Panc1 (cell line): Measurements from ENCODE around the gene TRIM62. TPM values are rescaled to one million over a fixed set of nuclear protein-coding genes. Genes with fewer than 3 reads are reported as not detected.

Source experiments
- ATAC-seq: fragments of 200-7000 bp; cut with Tn5 transposase; 2 replicates; pipeline ENCODE4 v1.9.1; 2020; ENCODE audit warnings: mild to moderate bottlenecking, moderate library complexity
- BruUV-seq: library from RNA; stranded (reverse); fragments of 400-500 nt; replicated peaks from 2 replicates; lab custom pipeline; 2021; lab: Mats Ljungman, UMichigan
- CTCF ChIA-PET: fragments of 300-600 bp; sonication (Branson Sonifier 250); formaldehyde crosslinking; loops from one replicate; lab custom pipeline; 2022; ENCODE audit warnings: antibody characterized with exemption; lab: Charles Lee
- POLR2A ChIA-PET: fragments of 300-600 bp; sonication (Branson Sonifier 250); formaldehyde crosslinking; loops from one replicate; lab custom pipeline; 2022; ENCODE audit warnings: antibody characterized with exemption; lab: Charles Lee
- DNase-seq: peaks from one replicate; pipeline ENCODE4 v3.0.0-alpha.2; 2010; ENCODE audit warnings: low read depth, low spot score
- H3K27ac ChIP-seq: 2 replicates; pipeline ENCODE4 v1.5.1; 2011; ENCODE audit warnings: mild to moderate bottlenecking, low read length, inconsistent platforms
- H3K27me3 ChIP-seq: fragments of 200-500 bp; sonication (Bioruptor generic); 2 replicates; pipeline ENCODE4 v1.6.0; 2014; ENCODE audit warnings: low read length, inconsistent platforms; ENCODE audit not compliant: control insufficient read depth, insufficient read depth
- H3K36me3 ChIP-seq: fragments of 200-500 bp; sonication (Bioruptor generic); 2 replicates; pipeline ENCODE4 v1.5.1; 2014; ENCODE audit warnings: inconsistent platforms, mild to moderate bottlenecking, low read length, moderate library complexity; ENCODE audit not compliant: control insufficient read depth, insufficient read depth
- H3K4me1 ChIP-seq: 2 replicates; pipeline ENCODE4 v1.5.1; 2011; ENCODE audit warnings: inconsistent platforms, mild to moderate bottlenecking, low read length, moderate library complexity; ENCODE audit not compliant: control insufficient read depth, insufficient read depth
- H3K4me3 ChIP-seq, 2 experiments: 2 replicates each; pipeline ENCODE4 v1.5.1; 2011 to 2012; ENCODE audit warnings: low read depth in 2 of 2, low read length in 2 of 2, mild to moderate bottlenecking in 2 of 2, inconsistent platforms in 1 of 2, moderate library complexity in 1 of 2
- H3K9me3 ChIP-seq: fragments of 200-500 bp; sonication (Bioruptor generic); 2 replicates; pipeline ENCODE4 v1.5.1; 2014; ENCODE audit warnings: low read depth, mild to moderate bottlenecking, inconsistent platforms, low read length, moderate library complexity; ENCODE audit not compliant: control insufficient read depth, insufficient read depth
- CTCF ChIP-seq: fragments of 450-650 bp; IDR thresholded peaks from 2 replicates; pipeline ENCODE4 v1.5.1; 2017; ENCODE audit warnings: mild to moderate bottlenecking
- POLR2AphosphoS5 ChIP-seq: IDR thresholded peaks from 2 replicates; pipeline ENCODE4 v1.6.1; 2012; ENCODE audit warnings: mild to moderate bottlenecking, low read depth, low read length, moderate library complexity
- REST ChIP-seq, 2 experiments: IDR thresholded peaks; 2 replicates each; pipeline ENCODE4 v1.6.1; 2011 to 2012; ENCODE audit warnings: low read depth in 2 of 2, control low read depth in 1 of 2, low read length in 1 of 2, mild to moderate bottlenecking in 1 of 2, moderate library complexity in 1 of 2; ENCODE audit not compliant: insufficient read depth in 1 of 2
- SIN3A ChIP-seq: IDR thresholded peaks from 2 replicates; pipeline ENCODE4 v1.6.1; 2012; ENCODE audit warnings: low read depth, mild to moderate bottlenecking, low read length, moderate library complexity, borderline replicate concordance; ENCODE audit not compliant: insufficient read depth
- TCF7L2 ChIP-seq: IDR thresholded peaks from 2 replicates; pipeline ENCODE4 v1.6.1; 2011; ENCODE audit warnings: mild to moderate bottlenecking, low read depth, low read length, inconsistent platforms
- in situ Hi-C: cut with HindIII; loops from 2 replicates; pipeline ENCODE4 v1.10.0; 2016; ENCODE audit warnings: low sequenced_read_pairs, low pct_unique_long_range_greater_than_20kb
- intact Hi-C: fragments of 100-400 bp; cut with micrococcal nuclease; formaldehyde crosslinking; loops from one replicate; pipeline ENCODE4 v1.10.0; 2022; ENCODE audit not compliant: unreplicated experiment
- total RNA-seq: library from RNA; stranded (reverse); gene quantifications from one replicate; pipeline ENCODE4 v1.2.1, GENCODE V29; 2021; ENCODE audit not compliant: unreplicated experiment

The TRIM62 gene
- total RNA-seq, 1 experiment from 2014 or later: 7.4 TPM

GRCh38 chr1:33141781-33142180 lies 40.1 kb downstream of the TRIM62 start:
- CTCF ChIA-PET: no interaction called here
- no peak for TF ChIP-seq SIN3A
- no peak for TF ChIP-seq REST (IDR thresholded peaks at IDR 0.05; ENCODE audit: insufficient read depth in 1 of 2, low read depth in 2 of 2, low read length in 1 of 2)
- TF ChIP-seq CTCF: no peak
- no peak for TF ChIP-seq TCF7L2
- TF ChIP-seq POLR2AphosphoS5: no peak
- Histone ChIP-seq H3K4me1 (no peaks in the 10 kb centered on the region), H3K36me3 (no peaks in the 10 kb centered on the region), H3K27me3 (no peaks in the 10 kb centered on the region), H3K4me3 (no peak overlapping the region), H3K27ac (no peak overlapping the region), H3K9me3 (no peaks in the 10 kb centered on the region)
- POLR2A ChIA-PET: no interaction called here
- intact Hi-C loops (no loop called here), in situ Hi-C loops (no loop called here)
- ATAC-seq (no peak), DNase-seq (no peak)
- BruUV-seq: no TSS peak

GRCh38 chr1:33141216-33141615 lies 40.6 kb downstream of the TRIM62 start:
- in situ Hi-C loops (no loop called here), intact Hi-C loops (no loop called here)
- no peak for TF ChIP-seq TCF7L2
- TF ChIP-seq SIN3A: no peak
- TF ChIP-seq REST (IDR thresholded peaks at IDR 0.05; ENCODE audit: insufficient read depth in 1 of 2, low read depth in 2 of 2, low read length in 1 of 2): no peak
- no peak for TF ChIP-seq POLR2AphosphoS5
- TF ChIP-seq CTCF: no peak
- no peak for DNase-seq
- Histone ChIP-seq H3K4me1 (no peaks in the 10 kb centered on the region), H3K27ac (no peak overlapping the region), H3K9me3 (no peaks in the 10 kb centered on the region), H3K4me3 (no peak overlapping the region), H3K27me3 (no peaks in the 10 kb centered on the region), H3K36me3 (no peaks in the 10 kb centered on the region)
- ChIA-PET CTCF (no interaction called here), POLR2A (no interaction called here)
- no peak for ATAC-seq
- BruUV-seq: no TSS peak
